Ovary (tissue), 3 donors: ENCODE data around the gene TP53TG5.

ENCODE experiments used
- POLR2A ChIP-seq: fragments of 450-650 bp; IDR thresholded peaks from one replicate; pipeline ENCODE4 v1.6.1; 2017; ENCODE audit warnings: antibody characterized with exemption, mild to moderate bottlenecking, moderate library complexity
- TF ChIP-seq, protein P1 (sequence below), 3 donors: fragments of 450-650 bp in 2 of 3; fragments of 200-600 bp in 1 of 3; IDR thresholded peaks; one replicate each; pipeline versions ENCODE4 v1.5.1 to v1.8.0; 2016 to 2022; ENCODE audit warnings: antibody characterized with exemption in 3 of 3, mild to moderate bottlenecking in 1 of 3
- donor health status: DM: no; HTN: no; CAD: no.

DNA sequence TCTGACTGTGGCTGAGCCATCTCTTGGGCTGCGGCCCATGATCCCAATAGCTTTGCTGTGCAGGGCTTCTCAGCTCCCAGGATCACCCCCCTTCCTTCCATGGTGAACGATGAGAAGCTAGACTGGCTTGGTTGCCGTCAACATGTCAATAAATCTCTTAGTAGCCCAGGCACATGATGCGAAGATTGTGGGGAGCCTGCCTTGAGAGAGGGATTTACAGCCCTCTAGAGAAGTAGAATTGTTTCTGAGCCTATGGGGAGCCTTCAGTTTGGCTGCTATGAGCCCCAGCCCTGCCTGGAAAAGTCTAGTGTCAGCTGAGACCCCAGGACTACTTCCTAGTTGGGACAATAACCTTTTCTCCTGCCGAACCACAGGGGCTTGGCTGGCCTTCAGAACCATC lies 34.5 kb upstream of the TP53TG5 start:
- TF ChIP-seq, protein P1, sequence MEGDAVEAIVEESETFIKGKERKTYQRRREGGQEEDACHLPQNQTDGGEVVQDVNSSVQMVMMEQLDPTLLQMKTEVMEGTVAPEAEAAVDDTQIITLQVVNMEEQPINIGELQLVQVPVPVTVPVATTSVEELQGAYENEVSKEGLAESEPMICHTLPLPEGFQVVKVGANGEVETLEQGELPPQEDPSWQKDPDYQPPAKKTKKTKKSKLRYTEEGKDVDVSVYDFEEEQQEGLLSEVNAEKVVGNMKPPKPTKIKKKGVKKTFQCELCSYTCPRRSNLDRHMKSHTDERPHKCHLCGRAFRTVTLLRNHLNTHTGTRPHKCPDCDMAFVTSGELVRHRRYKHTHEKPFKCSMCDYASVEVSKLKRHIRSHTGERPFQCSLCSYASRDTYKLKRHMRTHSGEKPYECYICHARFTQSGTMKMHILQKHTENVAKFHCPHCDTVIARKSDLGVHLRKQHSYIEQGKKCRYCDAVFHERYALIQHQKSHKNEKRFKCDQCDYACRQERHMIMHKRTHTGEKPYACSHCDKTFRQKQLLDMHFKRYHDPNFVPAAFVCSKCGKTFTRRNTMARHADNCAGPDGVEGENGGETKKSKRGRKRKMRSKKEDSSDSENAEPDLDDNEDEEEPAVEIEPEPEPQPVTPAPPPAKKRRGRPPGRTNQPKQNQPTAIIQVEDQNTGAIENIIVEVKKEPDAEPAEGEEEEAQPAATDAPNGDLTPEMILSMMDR (IDR thresholded peaks at IDR 0.05) = no peak
- no peak for TF ChIP-seq POLR2A
